GM12892 (cell line): ENCODE data around the gene GBA2.

Source experiments
- POLR2A ChIP-seq: IDR thresholded peaks from 2 replicates; pipeline ENCODE4 v1.6.1; 2011; ENCODE audit warnings: low read depth, low read length, control low read depth
- POLR2AphosphoS5 ChIP-seq: IDR thresholded peaks from 2 replicates; pipeline ENCODE4 v1.6.1; 2011; ENCODE audit warnings: low read depth, low read length, control low read depth
- TAF1 ChIP-seq: IDR thresholded peaks from 2 replicates; pipeline ENCODE4 v1.6.1; 2011; ENCODE audit warnings: low read depth, mild to moderate bottlenecking, control low read depth, low read length, borderline replicate concordance

DNA sequence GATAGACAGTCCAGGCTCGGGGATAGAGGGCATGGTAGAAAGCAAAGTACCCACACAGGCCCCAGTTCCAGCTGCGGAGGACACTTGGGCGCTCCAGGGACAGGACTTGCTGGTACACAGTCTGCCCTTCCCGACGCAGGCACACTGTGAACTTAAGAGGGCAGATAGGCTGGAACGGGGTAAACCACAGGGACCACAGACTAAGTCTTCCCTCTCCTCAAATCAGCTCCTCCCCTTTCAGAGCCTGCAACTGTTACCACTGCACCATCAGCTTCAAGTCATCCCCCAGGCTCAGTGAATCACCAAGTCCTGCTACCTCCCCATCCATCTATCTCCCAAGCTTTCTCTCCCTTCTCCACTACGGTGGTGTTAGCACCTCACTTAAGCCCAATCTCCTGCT, 7.3 kb downstream of the GBA2 start:
- no peak for TF ChIP-seq TAF1
- no peak for TF ChIP-seq POLR2A
- TF ChIP-seq POLR2AphosphoS5, result no peak
